B cell (primary cell): ENCODE measurements around the gene USP37. TPM values are rescaled to one million over a fixed set of nuclear protein-coding genes. Genes with fewer than 3 reads are reported as not detected.

ENCODE experiments used
- ATAC-seq: fragments of 200-7000 bp; cut with Tn5 transposase; one replicate; pipeline ENCODE4 v1.10.0; 2021; ENCODE audit warnings: low read depth, mild to moderate bottlenecking, moderate number of reproducible peaks, moderate library complexity
- CTCF ChIA-PET: fragments of 350-600 bp; sonication (Branson Sonifier 250); formaldehyde crosslinking; loops from one replicate; lab custom pipeline; 2021; ENCODE audit warnings: antibody characterized with exemption, inconsistent platforms; lab: Charles Lee
- POLR2A ChIA-PET: fragments of 350-600 bp; sonication (Branson Sonifier 250); formaldehyde crosslinking; loops from one replicate; lab custom pipeline; 2021; ENCODE audit warnings: antibody characterized with exemption; lab: Charles Lee
- DNase-seq: peaks from one replicate; pipeline ENCODE4 v3.0.0; 2013
- H2AFZ ChIP-seq: 2 replicates; pipeline ENCODE4 v1.6.1; 2012; ENCODE audit warnings: mild to moderate bottlenecking, low read depth, low read length; ENCODE audit not compliant: insufficient read depth, poor library complexity, severe bottlenecking
- H3K27ac ChIP-seq, 2 donors: 1 replicate in 1 of 2; 2 replicates in 1 of 2; pipeline ENCODE4 v1.5.1; 2012 to 2013; ENCODE audit warnings: low read length in 2 of 2, mild to moderate bottlenecking in 2 of 2, moderate library complexity in 1 of 2
- H3K27me3 ChIP-seq, 4 experiments: fragments of 200-600 bp in 1 of 4; sonication (generic) in 1 of 4; replicated peaks in 1 of 4; 1 replicate in 2 of 4; 2 replicates in 2 of 4; pipeline versions ENCODE4 v1.6.1 to v1.7.0; 2013 to 2016; ENCODE audit warnings: low read length in 3 of 4, mild to moderate bottlenecking in 2 of 4, mixed read lengths in 1 of 4, moderate library complexity in 1 of 4; ENCODE audit not compliant: insufficient read depth in 4 of 4, control insufficient read depth in 3 of 4; ENCODE audit errors: control extremely low read depth in 1 of 4
- H3K36me3 ChIP-seq, 2 experiments: replicated peaks in 1 of 2; 1 replicate in 1 of 2; 2 replicates in 1 of 2; pipeline versions ENCODE4 v1.6.1 to v1.7.1; 2013; ENCODE audit warnings: low read length in 1 of 2; ENCODE audit not compliant: insufficient read depth in 2 of 2, control insufficient read depth in 1 of 2; ENCODE audit errors: control extremely low read depth in 1 of 2, extremely low read depth in 1 of 2
- H3K4me1 ChIP-seq, 2 donors: fragments of 200-600 bp in 1 of 2; sonication (generic) in 1 of 2; 1 replicate in 1 of 2; 2 replicates in 1 of 2; pipeline versions ENCODE4 v1.5.1 to v1.6.1; 2013 to 2017; ENCODE audit warnings: low read length in 2 of 2; ENCODE audit not compliant: control insufficient read depth in 2 of 2, insufficient read depth in 2 of 2
- H3K4me2 ChIP-seq: replicated peaks from 2 replicates; pipeline ENCODE3; 2012; ENCODE audit warnings: mild to moderate bottlenecking, low read depth, low read length; ENCODE audit not compliant: poor library complexity, severe bottlenecking
- H3K4me3 ChIP-seq, 5 experiments: fragments of 200-600 bp in 1 of 5; sonication (generic) in 1 of 5; 1 replicate in 3 of 5; 2 replicates in 2 of 5; pipeline versions ENCODE4 v1.5.1 to v1.7.0; 2011 to 2016; ENCODE audit warnings: low read length in 4 of 5, mild to moderate bottlenecking in 4 of 5, low read depth in 2 of 5, control low read depth in 1 of 5, moderate library complexity in 1 of 5; ENCODE audit not compliant: insufficient read depth in 1 of 5; ENCODE audit errors: control extremely low read depth in 1 of 5, extremely low read depth in 1 of 5
- H3K79me2 ChIP-seq: fragments of 200-600 bp; sonication (generic); one replicate; pipeline ENCODE4 v1.6.0; 2016; ENCODE audit warnings: low read length; ENCODE audit not compliant: control insufficient read depth, insufficient read depth
- H3K9ac ChIP-seq: fragments of 200-600 bp; sonication (generic); 2 replicates; pipeline ENCODE4 v1.6.1; 2017; ENCODE audit warnings: mild to moderate bottlenecking, low read length, moderate library complexity
- H3K9me3 ChIP-seq, 3 donors: one replicate each; pipeline versions ENCODE4 v1.6.1 to v1.7.1; 2013; ENCODE audit warnings: low read length in 2 of 3; ENCODE audit not compliant: control insufficient read depth in 2 of 3, insufficient read depth in 1 of 3; ENCODE audit errors: control extremely low read depth in 1 of 3
- H4K20me1 ChIP-seq: 2 replicates; pipeline ENCODE4 v1.6.0; 2012; ENCODE audit warnings: mild to moderate bottlenecking, low read length; ENCODE audit not compliant: insufficient read depth, control insufficient read depth, poor library complexity, severe bottlenecking
- H3K27ac Mint-ChIP-seq: one replicate; pipeline ENCODE4 v1.8.0; 2021; ENCODE audit warnings: mixed read lengths
- H3K27me3 Mint-ChIP-seq: one replicate; pipeline ENCODE4 v1.8.0; 2021; ENCODE audit warnings: mixed read lengths
- H3K4me1 Mint-ChIP-seq: one replicate; pipeline ENCODE4 v1.8.0; 2021; ENCODE audit warnings: mixed read lengths
- H3K4me3 Mint-ChIP-seq: one replicate; pipeline ENCODE4 v1.8.0; 2021; ENCODE audit warnings: mixed read lengths
- H3K9me3 Mint-ChIP-seq: one replicate; pipeline ENCODE4 v1.8.0; 2022; ENCODE audit warnings: mixed read lengths; ENCODE audit not compliant: insufficient read depth
- EZH2 ChIP-seq: IDR thresholded peaks from 2 replicates; pipeline ENCODE4 v1.6.1; 2012; ENCODE audit warnings: borderline replicate concordance, low read depth, mild to moderate bottlenecking, moderate library complexity, low read length; ENCODE audit not compliant: insufficient read depth, poor library complexity, severe bottlenecking
- WGBS: methylation state at CpG from one replicate; pipeline ENCODE4 v1.1.5; 2013; ENCODE audit warnings: missing lambda C conversion rate; ENCODE audit not compliant: insufficient coverage; 5-methylcytosine and 5-hydroxymethylcytosine counted together
- intact Hi-C: fragments of 100-400 bp; cut with micrococcal nuclease; formaldehyde crosslinking; loops from one replicate; pipeline ENCODE4 v1.10.0; 2022
- polyA plus RNA-seq: library from polyadenylated mRNA; depleted of rRNA; stranded (reverse); fragments of >200 nt; gene quantifications from 2 replicates; pipeline ENCODE4 v1.2.3, GENCODE V29; 2012
- total RNA-seq, 2 donors: library from RNA; stranded (reverse); fragments of 120-200 nt in 1 of 2; gene quantifications; 1 replicate in 1 of 2; 2 replicates in 1 of 2; pipeline versions ENCODE4 v1.2.3 to v1.2.4, GENCODE V29; 2013 to 2022
- TF ChIP-seq, protein P1 (sequence below): fragments of 200-600 bp; IDR thresholded peaks from one replicate; pipeline ENCODE4 v1.8.0; 2022; ENCODE audit warnings: antibody characterized with exemption, mild to moderate bottlenecking

Gene USP37
- total and polyA plus RNA-seq, 2 donors (not counting 1 experiment from before 2014, with no cell fraction given), result 3.1 to 29.0 TPM

DNA sequence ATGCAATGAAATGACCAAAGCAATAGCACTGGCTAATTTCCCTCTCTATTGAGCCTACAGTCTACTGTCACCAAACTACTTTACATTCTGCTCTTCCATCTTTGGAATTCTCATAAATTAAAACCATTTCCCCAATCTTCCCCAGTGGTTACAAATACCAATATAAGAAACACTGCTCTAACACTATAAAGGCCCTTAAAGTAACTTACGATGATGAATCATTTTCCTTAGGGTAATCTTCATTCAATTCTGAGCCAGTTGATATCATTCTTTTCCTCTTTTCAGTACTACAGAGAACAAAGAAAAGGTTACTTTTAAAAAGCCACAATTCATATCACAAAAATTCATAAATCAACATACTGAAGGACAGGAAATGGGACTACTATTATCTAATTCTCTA, 22.1 kb downstream of the USP37 start:
- no peaks in the 10 kb centered on the region for H3K9me3 ChIP-seq
- H3K9me3 Mint-ChIP-seq, result no peaks in the 10 kb centered on the region
- TF ChIP-seq EZH2, result no peak
- TF ChIP-seq, protein P1, sequence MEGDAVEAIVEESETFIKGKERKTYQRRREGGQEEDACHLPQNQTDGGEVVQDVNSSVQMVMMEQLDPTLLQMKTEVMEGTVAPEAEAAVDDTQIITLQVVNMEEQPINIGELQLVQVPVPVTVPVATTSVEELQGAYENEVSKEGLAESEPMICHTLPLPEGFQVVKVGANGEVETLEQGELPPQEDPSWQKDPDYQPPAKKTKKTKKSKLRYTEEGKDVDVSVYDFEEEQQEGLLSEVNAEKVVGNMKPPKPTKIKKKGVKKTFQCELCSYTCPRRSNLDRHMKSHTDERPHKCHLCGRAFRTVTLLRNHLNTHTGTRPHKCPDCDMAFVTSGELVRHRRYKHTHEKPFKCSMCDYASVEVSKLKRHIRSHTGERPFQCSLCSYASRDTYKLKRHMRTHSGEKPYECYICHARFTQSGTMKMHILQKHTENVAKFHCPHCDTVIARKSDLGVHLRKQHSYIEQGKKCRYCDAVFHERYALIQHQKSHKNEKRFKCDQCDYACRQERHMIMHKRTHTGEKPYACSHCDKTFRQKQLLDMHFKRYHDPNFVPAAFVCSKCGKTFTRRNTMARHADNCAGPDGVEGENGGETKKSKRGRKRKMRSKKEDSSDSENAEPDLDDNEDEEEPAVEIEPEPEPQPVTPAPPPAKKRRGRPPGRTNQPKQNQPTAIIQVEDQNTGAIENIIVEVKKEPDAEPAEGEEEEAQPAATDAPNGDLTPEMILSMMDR, result no peak
- POLR2A ChIA-PET, result no interaction called here
- intact Hi-C loops, result no loop called here
- no peaks in the 10 kb centered on the region for H3K4me1 Mint-ChIP-seq
- H3K9ac ChIP-seq, result no peak overlapping the region
- H3K27me3 ChIP-seq, result no peaks in the 10 kb centered on the region
- no peak overlapping the region for H3K4me3 Mint-ChIP-seq
- CTCF ChIA-PET, result no interaction called here
- DNase-seq (no peak), ATAC-seq (no peak)
- no peak overlapping the region for H3K4me3 ChIP-seq
- no peak overlapping the region for H3K27ac Mint-ChIP-seq
- no peak overlapping the region for H3K27ac ChIP-seq
- H3K4me1 ChIP-seq, result no peaks in the 10 kb centered on the region
- no peak overlapping the region for H2AFZ ChIP-seq
- no peaks in the 10 kb centered on the region for H3K79me2 ChIP-seq
- no peak overlapping the region for H3K4me2 ChIP-seq
- peaks cover 19 to 66% of the 10 kb centered on the region in 2 experiments for H3K36me3 ChIP-seq
- no peaks in the 10 kb centered on the region for H3K27me3 Mint-ChIP-seq
- WGBS, result no CpG with 5 or more reads among the region's 1 CpG
- H4K20me1 ChIP-seq, result no peaks in the 10 kb centered on the region

DNA sequence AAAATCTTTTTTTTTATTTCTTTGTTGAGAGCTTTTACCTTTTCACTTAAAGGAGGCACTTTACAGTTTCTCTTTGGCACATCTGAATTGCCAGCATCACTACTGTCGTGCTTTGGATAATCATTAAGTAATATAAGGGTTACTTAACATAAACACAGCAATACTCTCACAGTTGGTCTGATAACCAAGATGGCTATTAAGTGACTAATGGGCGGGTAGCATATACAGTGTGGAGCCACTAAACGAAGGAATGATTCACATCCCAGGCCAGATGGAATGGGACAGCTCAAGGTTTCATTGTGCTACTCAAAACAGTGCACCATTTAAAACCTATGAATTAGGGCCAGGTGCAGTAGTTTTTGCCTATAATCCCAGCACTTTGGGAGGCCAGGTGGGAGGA, 28.1 kb downstream of the USP37 start:
- H3K4me1 Mint-ChIP-seq, result no peaks in the 10 kb centered on the region

More for the DNA sequence above, 28.1 kb downstream of the USP37 start:
- Mint-ChIP-seq H3K27me3 (no peaks in the 10 kb centered on the region), H3K27ac (no peak overlapping the region), H3K4me3 (no peak overlapping the region), H3K9me3 (no peaks in the 10 kb centered on the region)
- WGBS, result no CpG with 5 or more reads among the region's 3 CpGs
- Histone ChIP-seq H3K9me3 (no peaks in the 10 kb centered on the region), H3K79me2 (peaks cover 4% of the 10 kb centered on the region), H2AFZ (no peak overlapping the region), H3K4me3 (no peak overlapping the region), H3K27me3 (no peaks in the 10 kb centered on the region), H3K4me1 (no peaks in the 10 kb centered on the region), H4K20me1 (no peaks in the 10 kb centered on the region), H3K27ac (no peak overlapping the region), H3K4me2 (no peak overlapping the region), H3K9ac (no peak overlapping the region), H3K36me3 (peaks cover 30 to 70% of the 10 kb centered on the region in 2 experiments)
- ATAC-seq (no peak), DNase-seq (no peak)
- CTCF ChIA-PET, result no interaction called here
- intact Hi-C loops, result no loop called here
- POLR2A ChIA-PET, result no interaction called here
- no peak for TF ChIP-seq EZH2
- TF ChIP-seq, protein P1, result no peak
